Fibroblast of the aortic adventitia (primary cell): Measurements from ENCODE around the gene IQCB1. TPM values are rescaled to one million over a fixed set of nuclear protein-coding genes. Genes with fewer than 3 reads are reported as not detected.
"Not testable (repeated sequence)": the region's sequence is repeated elsewhere in the genome, so short reads cannot be mapped to it uniquely, and the experiment has no call there.

ENCODE experiments used
- DNase-seq: peaks from one replicate; pipeline ENCODE4 v3.0.0-alpha.2; 2010; ENCODE audit warnings: low read depth
- H3K4me3 ChIP-seq: 2 replicates; pipeline ENCODE4 v1.5.1; 2011; ENCODE audit warnings: low read depth, mild to moderate bottlenecking, control low read depth, low read length, moderate library complexity
- CTCF ChIP-seq: IDR thresholded peaks from 2 replicates; pipeline ENCODE4 v1.5.1; 2011; ENCODE audit warnings: mild to moderate bottlenecking, low read length, control low read depth, inconsistent platforms; ENCODE audit not compliant: insufficient read depth
- total RNA-seq: library from RNA; depleted of rRNA; stranded (reverse); fragments of >200 nt; gene quantifications from 2 replicates; pipeline ENCODE4 v1.2.3, GENCODE V29; 2012; ENCODE audit warnings: low replicate concordance

Gene IQCB1
- total RNA-seq, 1 donor, result 19.5 TPM

DNA sequence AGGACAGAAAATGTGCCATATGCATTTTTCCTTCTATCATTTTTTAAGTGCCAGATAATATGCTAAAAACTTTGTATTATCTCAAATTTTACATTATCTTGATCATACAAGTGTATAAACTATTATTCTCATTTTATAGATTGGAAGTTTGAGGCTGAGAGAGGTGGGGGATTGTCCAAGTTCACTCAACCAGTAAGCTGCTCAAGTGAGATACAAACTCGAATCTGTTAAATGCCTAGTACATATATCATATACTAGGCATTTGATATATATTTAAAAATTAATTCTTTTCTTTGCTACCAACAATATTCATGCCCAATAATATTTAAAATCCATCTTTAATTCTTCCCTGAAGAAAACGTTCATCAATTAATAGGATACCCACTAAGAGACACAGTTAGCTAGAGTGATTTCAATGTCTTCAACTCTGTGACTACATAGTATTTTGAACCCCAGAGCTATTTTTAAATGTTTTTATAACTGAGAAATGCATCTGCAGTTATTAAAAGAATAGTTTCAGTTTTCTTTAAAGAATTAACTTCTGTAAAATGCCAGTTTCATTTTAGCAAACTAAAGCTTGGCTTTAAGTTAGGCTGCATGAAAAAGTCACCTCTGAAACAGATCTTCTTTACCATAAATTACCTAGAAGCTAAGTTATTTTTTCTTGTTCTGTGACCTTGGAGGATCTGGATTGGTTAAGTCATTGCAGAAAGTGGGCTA lies 40.4 kb downstream of the IQCB1 start:
- no peak for TF ChIP-seq CTCF
- DNase-seq, result no peak
- H3K4me3 ChIP-seq, result no peak overlapping the region

DNA sequence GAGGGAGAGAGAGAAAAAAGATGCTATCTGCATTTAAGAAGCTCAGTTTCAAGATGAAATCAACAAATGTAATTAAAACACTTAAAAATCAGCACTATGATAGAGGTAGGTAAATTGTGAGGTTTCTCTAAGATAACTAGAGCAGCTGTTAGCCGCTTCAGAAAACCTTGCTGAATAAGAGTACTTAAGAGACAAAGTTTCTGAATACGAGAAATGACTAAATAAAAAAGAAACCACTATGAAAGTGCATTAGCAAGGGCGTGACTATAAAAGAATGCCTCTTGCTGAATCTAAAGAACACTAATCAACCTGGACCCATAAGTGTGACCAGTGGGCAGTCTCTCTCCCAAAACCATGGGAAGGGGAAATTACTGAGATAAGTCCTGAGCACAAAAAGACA lies 41.8 kb downstream of the IQCB1 start:
- no peak for TF ChIP-seq CTCF
- H3K4me3 ChIP-seq, result no peak overlapping the region
- DNase-seq, result no peak

GRCh38 chr3:121786485-121786884 lies 48.4 kb downstream of the IQCB1 start:
- TF ChIP-seq CTCF, result no peak
- H3K4me3 ChIP-seq, result no peak overlapping the region
- DNase-seq, result peak; percentile 77

DNA sequence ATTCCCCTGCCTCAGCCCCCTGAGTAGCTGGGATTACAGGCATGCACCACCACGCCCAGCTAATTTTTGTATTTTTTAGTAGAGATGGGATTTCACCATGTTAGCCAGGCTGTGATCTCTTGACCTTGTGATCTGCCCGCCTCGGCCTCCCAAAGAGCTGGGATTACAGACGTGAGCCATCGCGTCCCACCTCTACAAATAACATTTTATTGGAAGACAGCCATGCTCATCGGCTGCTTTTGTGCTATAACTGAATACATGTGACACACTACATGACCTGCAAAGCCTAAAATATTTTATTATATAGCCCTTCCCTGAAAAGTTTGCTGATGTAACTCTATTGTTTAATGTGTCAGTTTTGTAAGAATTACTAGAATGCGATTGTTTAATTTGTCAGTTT lies 52.1 kb downstream of the IQCB1 start:
- not testable (repeated sequence) for DNase-seq, H3K4me3 ChIP-seq

- TF ChIP-seq CTCF, result no peak
- H3K4me3 ChIP-seq, result no peak overlapping the region
Observed at GRCh38 chr3:121781611-121782010, 53.2 kb downstream of the IQCB1 start.

GRCh38 chr3:121775095-121775494 lies 59.8 kb downstream of the IQCB1 start:
- DNase-seq, H3K4me3 ChIP-seq: not testable (repeated sequence)

More at GRCh38 chr3:121781611-121782010, 53.2 kb downstream of the IQCB1 start:
- no peak for DNase-seq

DNA sequence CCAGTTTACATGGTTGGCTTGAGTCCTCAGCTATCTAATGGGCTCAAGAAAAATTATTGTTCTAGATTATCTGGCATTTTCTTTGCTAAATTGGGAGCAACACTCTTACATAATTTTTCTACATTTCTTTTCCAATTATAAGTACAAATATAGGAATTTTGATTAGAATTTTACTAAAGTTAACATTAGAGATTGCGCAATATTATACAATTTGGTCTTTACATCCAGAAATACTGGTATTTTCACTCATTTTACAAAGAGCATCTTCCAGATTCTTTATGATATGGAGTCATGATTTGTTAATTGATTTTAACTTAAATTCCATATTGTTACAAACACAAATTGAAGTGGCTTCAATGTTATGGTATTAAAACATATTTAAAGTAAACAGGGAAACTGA lies 65.6 kb downstream of the IQCB1 start:
- no peak for TF ChIP-seq CTCF
- H3K4me3 ChIP-seq, result no peak overlapping the region
- no peak for DNase-seq

DNA sequence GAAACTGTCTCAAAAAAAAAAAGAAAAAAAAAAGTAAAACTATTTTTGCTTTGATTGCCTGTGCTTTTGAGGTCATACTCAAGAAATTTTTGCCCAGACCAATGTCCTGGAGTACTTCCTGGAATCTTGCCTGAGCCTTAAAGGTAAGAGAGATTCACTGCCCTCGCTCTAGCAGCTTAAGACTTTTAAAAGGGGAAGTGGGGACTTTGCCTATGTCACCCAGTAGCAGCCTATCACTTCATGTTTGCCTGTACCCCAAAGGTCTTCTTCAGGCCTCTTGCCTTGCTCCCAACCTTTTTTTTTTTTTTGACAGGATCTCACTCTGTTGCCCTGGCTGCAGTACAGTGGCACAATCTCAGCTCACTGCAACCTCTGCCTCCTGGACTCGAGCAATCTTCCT lies 66.4 kb downstream of the IQCB1 start:
- H3K4me3 ChIP-seq, result no peak overlapping the region
- TF ChIP-seq CTCF, result no peak
- no peak for DNase-seq
